Frontal cortex (tissue), 4 donors: ENCODE data around the gene CTDSP2. TPM values are rescaled to one million over a fixed set of nuclear protein-coding genes. Genes with fewer than 3 reads are reported as not detected.
A peak's percentile ranks its signal among the peaks of the same experiment; 100 is the strongest.
"Not testable (repeated sequence)": the region's sequence is repeated elsewhere in the genome, so short reads cannot be mapped to it uniquely, and the experiment has no call there.

Source experiments
- DNase-seq, 2 donors: peaks; one replicate each; pipeline ENCODE4 v3.0.0; 2012; ENCODE audit warnings: low spot score in 2 of 2
- FAIRE-seq: peaks from 2 replicates; lab custom pipeline; 2012; peaks lifted over from hg19 to GRCh38; lab: Jason Lieb, UNC
- total RNA-seq: library from RNA; depleted of rRNA; stranded (reverse); fragments of >200 nt; gene quantifications from one replicate; pipeline ENCODE4 v1.2.3, GENCODE V29; 2014
- donor health status: control.
- donor health status: control.
- donor health status: control.

The CTDSP2 gene
- total RNA-seq, 1 donor from 2014 or later: 14.7 TPM

DNA sequence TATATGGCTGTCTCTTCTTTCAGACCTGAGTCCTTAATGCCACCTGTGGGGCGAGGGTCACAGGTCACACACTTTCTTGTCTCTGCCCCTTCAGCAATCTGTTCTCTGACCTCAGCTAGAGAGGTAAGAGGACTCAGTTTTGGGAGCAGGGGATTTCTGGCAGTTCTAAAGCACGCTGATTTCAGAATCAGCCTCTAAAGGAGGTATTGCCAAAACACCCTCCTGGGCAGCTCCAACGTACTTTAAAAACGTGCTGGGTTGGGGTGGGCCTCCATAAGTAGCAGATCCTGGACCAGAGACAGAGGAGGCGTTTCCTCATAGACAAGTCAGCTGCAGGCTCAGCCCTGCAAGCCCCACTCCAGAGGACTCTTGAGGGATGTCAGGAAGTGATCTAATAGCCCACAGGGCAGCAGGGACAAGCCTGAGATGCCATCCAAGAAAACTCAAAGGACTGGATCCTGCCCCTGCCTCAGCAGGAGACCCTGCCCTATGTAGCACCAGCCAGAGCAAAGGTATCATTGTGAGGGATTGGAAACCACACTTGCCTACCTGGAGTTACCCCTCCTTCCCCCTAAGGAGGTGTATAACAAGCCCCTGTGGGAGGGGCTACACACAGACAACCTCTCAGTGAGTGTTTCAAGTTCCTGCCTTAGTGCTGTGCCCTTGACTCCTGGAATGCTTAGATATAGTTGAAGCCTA is 8.5 kb downstream of the CTDSP2 start:
- no peak for FAIRE-seq

DNA sequence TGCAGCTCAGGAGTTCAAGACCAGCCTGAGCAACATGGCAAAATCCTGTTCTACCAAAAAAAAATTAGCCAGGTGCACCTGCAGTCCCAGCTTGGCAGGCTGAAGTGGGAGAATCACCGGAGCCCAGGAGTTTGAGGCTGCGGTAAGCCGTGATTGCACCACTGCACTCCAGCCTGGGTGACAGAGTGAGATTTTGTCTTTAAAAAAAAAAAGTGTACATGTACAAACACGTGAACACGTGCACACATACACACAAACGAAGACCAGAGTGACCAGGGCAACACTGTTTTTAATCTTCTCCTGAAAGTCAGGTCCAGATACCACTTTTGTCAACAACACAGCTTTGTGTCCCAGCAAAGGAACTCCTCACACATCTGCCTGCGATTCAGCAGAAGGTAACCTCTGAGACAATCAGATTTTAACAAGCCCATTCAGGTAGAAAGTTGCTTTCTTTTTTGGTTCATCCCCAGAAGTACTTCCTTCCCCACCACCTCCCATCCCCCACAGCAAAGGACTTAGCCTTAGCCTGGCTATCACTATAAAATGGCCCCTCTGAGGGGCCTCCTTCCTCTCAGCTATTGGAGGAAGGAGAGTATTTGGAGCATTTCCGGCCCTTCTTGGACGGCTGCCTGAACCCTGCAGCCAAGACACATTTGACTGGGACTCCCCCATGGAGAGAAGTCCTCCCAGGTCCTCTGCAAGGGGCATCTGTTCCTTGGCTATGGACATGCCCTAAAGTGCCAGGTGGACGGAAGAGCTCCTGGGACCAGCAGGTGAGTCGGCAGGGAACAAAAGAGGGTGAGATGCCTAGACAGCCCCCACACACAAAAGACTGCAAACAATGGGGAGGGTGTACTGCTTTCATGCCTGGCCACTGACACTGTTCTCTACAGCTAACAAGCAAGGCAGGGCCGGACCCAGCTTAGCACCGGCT is 9.8 kb downstream of the CTDSP2 start:
- DNase-seq: peak in 1 of 2 donors; percentile 60
- FAIRE-seq: no peak

More for the DNA sequence above, 8.5 kb downstream of the CTDSP2 start:
- DNase-seq: no peak

DNA sequence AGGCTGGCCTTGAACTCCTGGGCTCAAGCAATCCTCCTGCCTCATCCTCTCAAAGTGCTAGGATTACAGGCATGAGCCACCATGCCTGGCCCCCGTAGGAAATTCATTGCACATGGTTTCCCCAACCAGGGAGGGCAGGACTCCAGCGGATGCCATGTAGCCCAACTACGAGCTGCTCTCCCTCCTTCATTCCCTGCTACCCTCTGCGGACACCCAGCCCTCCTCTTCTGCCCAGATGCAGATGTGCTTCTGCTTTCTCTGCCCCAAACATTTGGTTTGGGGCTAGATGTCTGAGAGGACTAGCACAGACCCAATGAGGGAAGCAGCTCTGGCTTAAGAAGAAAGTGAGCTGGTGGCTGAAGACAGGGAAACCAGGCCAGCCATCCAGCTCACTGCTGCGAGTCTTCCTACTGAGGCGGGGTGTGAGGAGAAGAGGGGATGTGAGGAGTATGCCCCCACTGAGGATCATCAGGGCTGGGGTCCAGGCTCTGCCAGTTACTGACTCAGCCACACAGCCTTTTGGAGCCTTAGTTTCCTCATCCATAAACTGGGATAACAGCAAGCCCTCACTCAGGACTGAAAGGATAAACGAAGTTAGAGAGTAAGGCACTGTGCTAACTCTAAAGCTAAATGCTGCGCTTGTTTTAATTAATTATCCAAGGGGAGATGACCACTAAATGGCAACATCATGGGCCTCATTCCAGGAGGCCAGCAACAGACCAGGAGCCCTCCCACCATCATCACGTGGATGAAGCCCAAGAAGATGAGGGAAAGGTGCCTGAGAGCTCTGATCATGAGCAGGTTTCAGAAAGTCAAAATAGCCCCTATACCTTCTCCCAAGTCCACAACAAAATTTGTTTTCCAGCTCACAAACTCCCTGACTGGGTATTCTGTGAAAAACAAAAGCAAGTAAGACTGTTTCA is 10.9 kb downstream of the CTDSP2 start:
- FAIRE-seq (no peak), DNase-seq (no peak)

DNA sequence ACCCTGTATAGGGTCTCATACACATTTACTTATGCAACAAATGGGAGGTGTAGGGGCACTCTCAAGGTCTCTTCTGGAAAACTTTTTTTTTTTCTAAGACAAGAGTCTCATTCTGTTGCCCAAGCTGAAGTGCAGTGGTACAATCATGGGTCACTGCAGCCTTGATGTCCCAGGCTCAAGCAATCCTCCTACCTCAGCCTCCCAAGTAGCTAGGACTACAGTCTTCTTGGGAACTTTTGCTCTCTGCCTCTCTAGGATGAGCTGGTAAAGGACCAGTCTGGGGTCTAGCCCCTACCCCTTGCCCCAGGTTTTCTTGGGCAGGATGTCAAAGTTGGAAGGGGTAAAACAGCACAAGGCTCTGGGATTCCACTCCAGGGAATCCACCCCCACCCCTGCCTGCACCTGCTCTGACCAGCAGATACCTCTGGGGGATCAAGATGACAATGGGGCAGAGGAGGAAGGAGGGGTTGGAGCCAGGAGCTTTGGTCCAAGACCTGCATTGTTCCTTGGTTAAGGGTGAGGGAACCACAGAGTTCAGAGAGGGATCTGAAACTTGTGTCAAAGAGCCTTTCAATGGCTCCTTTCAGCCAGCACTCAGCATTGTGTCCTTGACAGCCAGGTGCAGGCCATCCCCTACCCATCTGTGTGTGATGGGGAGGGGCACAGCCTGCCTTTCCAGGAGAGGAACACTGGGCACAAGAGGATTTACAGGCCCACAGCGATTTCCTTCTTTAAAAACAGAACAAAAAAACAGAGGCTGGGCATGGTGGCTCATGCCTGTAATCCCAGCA is 12.2 kb downstream of the CTDSP2 start:
- DNase-seq (no peak), FAIRE-seq (no peak)

DNA sequence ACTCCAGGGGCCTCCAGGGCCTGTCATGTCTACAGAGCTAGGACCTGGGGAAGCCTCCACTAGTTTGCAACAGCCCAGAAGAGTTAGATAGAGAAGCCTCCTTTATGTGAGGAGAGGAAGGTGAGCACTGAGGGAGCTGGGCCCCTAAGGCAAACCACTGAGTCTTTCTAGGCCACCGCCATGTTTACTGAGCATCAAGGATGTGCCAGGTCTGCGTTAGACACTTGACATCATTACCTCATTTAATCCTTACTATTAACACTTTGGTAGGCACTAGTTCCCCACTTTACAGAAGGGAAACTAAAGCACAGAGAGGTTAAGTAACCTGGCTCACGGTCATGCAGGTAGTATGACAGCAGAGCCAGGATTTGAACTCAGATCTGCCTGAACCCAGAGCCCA is 12.9 kb downstream of the CTDSP2 start:
- no peak for DNase-seq
- no peak for FAIRE-seq

DNA sequence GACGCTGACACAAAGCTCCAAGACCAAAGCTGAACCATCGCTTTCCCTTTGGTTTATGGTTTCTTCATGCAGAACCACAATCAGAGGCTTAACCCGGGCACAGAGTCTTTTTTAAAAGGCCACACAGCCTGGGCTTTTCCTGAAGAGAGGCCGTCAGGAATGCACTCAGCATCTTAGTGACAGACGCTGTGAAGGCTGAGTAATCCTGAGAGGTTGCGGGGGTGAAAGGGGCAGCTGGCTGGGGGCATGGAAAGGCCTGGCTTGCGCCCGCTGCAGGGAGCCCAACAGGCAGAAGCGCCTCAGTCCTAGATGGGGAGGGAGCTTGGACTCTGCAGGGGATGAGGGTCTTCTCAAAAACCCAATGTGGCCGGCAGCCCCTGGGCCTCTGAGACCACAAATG is 13.6 kb downstream of the CTDSP2 start:
- no peak for DNase-seq
- no peak for FAIRE-seq

DNA sequence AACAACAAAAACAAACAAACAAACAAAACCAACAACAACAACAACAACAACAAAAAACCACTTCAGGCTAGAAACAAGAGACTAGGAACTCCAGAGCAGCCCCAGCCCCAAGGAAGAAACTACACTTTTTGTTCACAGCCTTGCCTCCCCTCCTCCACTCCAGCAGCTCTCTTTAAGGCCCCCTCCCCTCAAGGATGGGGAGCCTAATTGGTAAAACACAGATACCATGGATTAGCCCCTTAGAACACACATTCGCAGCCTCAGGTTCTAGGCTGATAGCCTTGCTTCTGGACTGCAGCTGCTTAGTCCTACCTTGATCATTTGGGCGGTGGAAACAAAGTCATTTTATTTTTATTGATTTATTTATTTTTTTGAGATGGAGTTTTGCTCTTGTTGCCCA is 16.1 kb downstream of the CTDSP2 start:
- no peak for FAIRE-seq
- DNase-seq: no peak

DNA sequence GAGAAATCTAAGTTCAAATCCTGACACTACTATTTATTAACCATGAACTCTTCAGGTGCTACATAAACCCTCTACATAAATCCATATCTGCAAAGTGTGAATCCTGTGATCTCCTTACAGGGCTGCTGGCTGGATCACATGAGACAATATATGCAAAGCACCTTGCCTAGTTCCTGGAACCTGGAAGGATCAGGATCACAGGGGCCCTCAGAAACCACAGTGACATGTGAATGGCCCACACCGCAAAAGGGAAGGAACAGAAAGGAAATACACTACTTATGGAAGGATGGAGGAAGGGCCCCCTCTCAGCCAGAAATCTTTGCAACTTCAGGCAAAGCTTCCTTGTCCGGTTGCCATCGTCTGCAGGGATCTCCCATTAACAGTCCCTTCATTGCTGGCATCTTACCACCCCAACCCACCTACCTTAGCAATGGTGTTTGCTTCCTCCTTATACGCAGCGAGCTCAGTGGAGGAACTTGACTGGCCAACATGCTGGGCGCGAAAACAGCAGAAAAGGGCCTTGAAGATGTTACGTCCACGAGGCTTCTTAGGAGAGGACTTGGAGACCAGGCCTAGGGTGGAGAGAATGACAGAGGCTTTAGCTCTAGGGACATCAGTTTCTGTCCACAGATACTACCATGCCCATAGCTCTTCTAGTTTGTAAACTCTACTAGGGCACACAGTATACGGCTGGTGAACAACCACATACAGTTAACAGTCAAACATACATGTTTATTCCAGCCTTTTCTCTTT is 17.3 kb downstream of the CTDSP2 start:
- DNase-seq: no peak

DNA sequence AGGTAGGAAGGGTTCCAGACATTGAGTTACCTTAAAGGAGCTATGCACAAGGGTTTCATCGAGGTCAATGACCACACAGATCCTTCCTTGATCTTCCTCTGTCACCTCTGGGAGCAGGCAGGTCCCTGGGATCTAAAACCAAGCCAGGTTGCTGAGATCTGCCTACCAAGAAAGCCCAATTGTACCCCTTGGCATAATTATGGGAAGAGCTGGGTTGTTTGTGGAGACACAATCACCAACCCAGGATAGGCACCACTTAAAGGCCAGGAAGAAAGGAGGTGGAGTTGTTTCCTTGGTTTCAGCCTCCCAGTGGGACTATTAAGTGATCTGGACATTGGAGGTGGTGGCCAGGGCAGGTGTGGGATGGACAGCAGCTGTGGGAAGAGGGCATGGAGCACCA is 19.6 kb downstream of the CTDSP2 start:
- FAIRE-seq (no peak), DNase-seq (no peak)

More for the DNA sequence above, 17.3 kb downstream of the CTDSP2 start:
- FAIRE-seq: no peak

DNA sequence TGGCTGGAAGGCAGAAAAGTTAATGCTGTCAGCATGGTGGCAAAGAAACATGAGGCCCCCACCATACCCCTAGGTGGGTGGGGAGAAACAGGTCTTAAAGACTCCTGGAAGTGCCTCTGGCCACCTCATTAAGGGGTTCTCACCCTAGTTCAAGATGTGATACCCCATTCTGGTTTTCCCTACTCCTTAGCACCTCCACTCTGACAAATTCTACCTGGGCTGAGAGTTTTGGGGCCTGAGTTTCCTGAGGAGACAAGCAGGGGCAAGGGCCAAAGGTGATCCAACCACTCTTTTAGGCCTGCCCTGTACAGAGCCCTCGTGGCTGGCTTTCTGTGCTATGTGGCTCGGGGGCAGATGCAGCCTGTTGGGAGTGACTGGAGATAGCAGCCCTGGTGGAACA is 20.1 kb downstream of the CTDSP2 start:
- FAIRE-seq (no peak), DNase-seq (no peak)

DNA sequence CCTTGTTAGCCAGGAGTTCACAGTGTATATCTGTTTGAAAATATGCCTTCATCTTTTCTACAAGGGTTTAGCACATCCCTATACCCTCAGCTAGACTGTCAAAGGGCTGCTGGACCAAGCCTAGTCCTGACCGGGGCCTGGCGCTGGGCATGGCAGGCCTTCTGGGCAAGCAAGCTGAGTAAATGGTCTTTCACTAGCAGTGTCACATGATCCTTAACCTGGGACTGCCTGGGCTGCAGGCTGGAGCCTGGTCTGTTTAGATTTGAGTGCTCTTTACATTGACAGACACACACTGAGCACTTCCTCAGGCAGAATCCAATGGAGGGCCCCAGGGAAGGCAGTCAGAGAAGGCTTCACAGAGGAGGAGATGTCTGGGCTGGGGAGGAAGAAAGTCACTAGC is 21.1 kb downstream of the CTDSP2 start:
- FAIRE-seq: no peak
- no peak for DNase-seq

DNA sequence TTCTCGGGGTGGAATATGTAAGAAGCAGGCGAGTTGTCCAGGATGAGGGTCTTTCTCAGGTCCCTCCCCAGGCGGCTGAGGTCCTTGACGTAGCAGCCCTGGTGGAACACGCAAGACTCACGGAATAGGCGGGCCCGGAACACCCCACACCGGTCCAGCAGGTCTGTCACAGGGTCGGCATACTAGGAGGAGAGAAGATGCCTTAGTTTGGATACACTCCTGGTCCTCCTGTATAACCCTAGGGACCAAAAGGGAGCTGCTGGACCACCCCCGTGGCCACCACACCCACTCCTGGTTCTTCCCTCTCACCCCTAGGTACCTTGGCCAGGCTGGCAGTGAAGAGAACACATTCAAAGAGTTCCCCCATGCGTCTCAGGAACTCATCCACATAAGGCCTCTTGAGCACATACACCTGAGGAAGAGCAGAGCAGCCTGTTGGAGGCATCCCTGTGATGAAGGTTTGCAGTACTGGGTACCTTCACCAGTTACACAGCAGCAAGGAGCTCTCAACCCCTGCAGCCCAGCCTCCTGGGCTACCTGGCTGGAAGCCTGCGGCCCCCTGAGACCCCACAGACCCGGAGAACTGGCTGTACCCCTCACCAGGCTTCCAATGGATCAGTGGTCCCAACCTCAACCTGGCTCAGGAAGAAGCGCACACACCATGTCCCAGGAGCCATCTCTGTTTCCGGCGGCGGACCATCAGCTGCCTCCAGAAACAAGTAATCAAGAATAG is 22.5 kb downstream of the CTDSP2 start:
- FAIRE-seq: no peak
- no peak for DNase-seq

DNA sequence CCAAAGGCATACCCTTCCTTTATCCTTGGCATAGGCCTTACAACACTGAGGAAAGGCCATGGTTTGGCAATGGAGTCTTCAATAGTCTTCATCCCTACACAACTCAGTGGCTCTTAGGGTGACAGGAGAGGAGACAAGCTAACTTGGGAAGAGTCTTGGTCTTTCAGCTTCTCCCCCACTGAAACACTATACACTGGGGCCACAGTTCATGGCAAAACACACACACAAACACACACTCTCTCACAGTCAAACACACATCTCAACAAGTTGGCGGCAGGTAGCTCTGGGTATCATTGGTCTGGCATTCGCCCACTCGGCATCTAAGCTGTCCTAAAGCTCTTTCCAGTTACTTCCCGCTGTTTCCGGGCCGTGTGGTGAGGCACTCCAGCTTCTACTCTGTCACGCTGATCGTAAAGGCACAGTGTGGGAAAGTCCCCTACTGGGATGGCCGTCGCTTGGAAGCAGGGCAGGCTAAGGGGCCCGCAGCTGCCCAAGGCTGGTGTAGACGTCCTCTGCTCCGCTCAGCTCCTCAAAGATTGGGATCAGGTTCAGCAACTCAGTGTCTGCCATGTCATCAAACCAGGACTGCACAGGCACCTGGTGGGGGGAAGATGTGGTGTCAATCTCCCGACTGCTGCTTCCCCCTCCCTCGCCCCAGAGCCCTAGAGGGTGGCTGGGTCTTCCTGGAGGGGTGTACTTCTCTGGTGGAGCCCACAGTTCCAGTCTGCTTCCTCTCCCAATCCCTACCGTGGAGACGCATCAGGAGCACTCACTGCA is 23.2 kb downstream of the CTDSP2 start:
- no peak for FAIRE-seq

DNA sequence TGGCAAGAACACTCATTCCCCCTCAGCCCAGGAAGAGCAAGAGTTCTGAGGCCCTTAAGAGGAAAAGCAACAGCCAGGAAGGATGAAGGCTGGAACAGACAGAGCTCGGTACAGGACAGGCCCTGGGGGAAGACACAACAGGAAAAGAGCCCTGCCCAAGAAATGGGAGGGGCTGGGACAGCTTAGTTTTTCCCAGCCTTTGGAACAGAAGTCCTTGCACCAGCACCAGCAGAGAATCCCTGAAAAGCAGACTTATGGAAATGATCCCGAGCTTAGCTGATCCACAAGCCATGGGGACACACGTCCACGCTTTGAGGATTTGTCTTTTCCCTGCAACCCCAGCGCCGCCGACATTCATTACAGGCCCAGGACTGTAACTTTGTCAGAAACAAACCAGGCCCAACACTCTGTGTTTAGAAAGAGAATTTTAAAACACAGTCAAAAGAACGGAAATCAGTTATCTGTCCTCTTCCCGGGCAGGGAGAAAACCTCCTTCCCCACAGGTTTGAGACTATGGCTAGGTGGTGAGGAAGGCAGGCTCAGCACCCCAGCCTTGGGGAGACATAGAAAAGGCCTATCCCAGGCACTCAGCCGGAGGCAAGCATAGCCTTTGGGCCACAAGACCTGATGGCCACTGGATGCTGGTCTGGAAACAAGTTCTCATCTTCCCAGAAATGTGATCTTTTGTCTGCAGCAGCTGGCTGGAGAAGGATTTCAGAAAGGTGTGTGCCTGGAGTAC is 24.0 kb downstream of the CTDSP2 start:
- DNase-seq: no peak
- no peak for FAIRE-seq

More for the DNA sequence above, 23.2 kb downstream of the CTDSP2 start:
- no peak for DNase-seq

DNA sequence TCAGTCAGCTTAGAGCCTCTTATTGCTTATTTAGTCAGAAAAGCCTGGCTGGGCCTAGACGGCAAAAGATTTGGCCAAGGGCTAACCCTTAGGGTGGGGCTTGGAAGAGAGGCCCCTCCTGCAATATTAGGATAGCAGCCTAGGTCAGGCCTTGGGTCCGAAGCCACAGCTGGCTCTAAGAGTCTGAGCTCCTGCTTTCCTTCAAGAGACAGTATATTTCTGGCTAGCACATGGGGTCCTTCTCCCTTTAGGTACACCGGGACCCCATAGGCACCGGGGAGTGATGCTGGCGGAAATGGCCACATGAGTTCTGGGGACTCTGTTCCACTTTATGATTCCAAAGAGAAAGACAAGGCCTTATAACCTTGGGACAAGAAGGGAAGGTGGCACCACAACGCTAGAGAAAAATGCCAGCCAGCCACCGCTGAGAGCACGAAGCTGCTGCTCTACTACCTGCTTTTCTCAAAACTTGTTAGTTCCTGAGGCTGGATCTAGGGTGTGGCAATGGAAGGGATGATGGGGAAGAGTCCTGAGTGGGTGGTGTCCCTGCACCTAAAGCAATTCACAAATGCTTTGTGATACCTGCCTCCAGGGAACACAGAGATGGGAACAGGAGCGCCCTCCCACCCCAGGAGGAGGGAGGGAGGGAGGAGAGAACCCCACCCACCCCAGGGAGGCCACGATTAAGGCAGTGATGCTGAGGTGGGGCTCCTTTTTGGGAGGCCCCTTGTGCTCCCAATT is 24.9 kb downstream of the CTDSP2 start:
- DNase-seq: no peak
- FAIRE-seq: no peak

DNA sequence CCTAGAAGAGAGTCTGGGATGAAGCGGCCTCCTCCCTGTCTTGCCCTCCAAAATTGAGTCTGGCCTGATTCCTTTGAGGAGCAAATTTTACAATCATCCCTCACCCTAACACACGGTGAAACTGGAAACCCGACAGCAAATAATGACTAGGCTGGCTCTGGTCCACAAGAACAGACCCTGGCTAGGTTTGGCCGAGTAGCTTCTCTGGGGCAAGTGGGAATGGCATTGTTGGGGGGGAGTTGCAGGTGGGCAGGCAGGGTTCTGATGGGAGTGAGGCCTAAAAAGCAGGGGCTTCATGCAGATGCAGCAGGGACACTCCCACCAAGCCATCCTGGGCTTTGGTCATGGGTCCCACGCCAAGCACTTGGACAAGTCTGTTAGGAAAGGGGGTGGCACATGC is 25.5 kb downstream of the CTDSP2 start:
- DNase-seq, FAIRE-seq: not testable (repeated sequence)
